Gastrocnemius medialis (tissue), 4 donors: ENCODE results near the gene HIP1R. TPM values are rescaled to one million over a fixed set of nuclear protein-coding genes. Genes with fewer than 3 reads are reported as not detected.
"Not testable (repeated sequence)": the region's sequence is repeated elsewhere in the genome, so short reads cannot be mapped to it uniquely, and the experiment has no call there.

ENCODE experiments used
- ATAC-seq, 2 donors: fragments of 150-250 bp; one replicate each; pipeline ENCODE4 v1.9.1; 2016
- DNase-seq, 2 donors: peaks; one replicate each; pipeline ENCODE4 v3.0.0-alpha.2; 2019
- H3K27ac ChIP-seq, 4 donors: fragments of 200-600 bp; sonication (generic); 1 replicate in 1 of 4; 2 replicates in 3 of 4; pipeline ENCODE4 v1.5.1; 2016 to 2018; ENCODE audit warnings: mild to moderate bottlenecking in 2 of 4, moderate library complexity in 1 of 4
- H3K27me3 ChIP-seq, 3 donors: fragments of 200-600 bp; sonication (generic) in 2 of 3; 1 replicate in 1 of 3; 2 replicates in 2 of 3; pipeline versions ENCODE4 v1.5.1 to v1.6.0; 2016 to 2019; ENCODE audit warnings: mild to moderate bottlenecking in 1 of 3, moderate library complexity in 1 of 3
- H3K36me3 ChIP-seq, 2 donors: fragments of 200-600 bp; sonication (generic) in 1 of 2; one replicate each; pipeline ENCODE4 v1.5.1; 2017 to 2018
- H3K4me1 ChIP-seq, 2 donors: fragments of 200-600 bp; sonication (generic) in 1 of 2; one replicate each; pipeline ENCODE4 v1.5.1; 2016 to 2017; ENCODE audit warnings: mild to moderate bottlenecking in 2 of 2
- H3K4me3 ChIP-seq, 4 donors: fragments of 200-600 bp; sonication (generic) in 3 of 4; 1 replicate in 1 of 4; 2 replicates in 3 of 4; pipeline ENCODE4 v1.5.1; 2016 to 2019; ENCODE audit warnings: mild to moderate bottlenecking in 2 of 4
- H3K9me3 ChIP-seq, 3 donors: fragments of 200-600 bp; sonication (generic) in 2 of 3; 1 replicate in 1 of 3; 2 replicates in 2 of 3; pipeline ENCODE4 v1.5.1; 2016 to 2019
- POLR2A ChIP-seq, 2 donors: fragments of 450-650 bp; IDR thresholded peaks; one replicate each; pipeline ENCODE4 v1.6.1; 2017; ENCODE audit warnings: antibody characterized with exemption in 2 of 2, mild to moderate bottlenecking in 2 of 2, moderate library complexity in 2 of 2
- in situ Hi-C, 4 donors: fragments of 200-750 bp; cut with MboI; loops; one replicate each; pipeline versions ENCODE4 v1.15.0 to v1.8.0; 2017; ENCODE audit warnings: low sequenced_read_pairs in 4 of 4
- intact Hi-C: fragments of 100-400 bp; cut with DNase I; formaldehyde crosslinking; loops from one replicate; pipeline ENCODE4 v1.15.1; 2023; ENCODE audit warnings: low total_unique reads
- total RNA-seq, 4 donors: library from RNA; depleted of rRNA; stranded (reverse); fragments of >200 nt; gene quantifications; one replicate each; pipeline versions ENCODE4 v1.1.0 to v1.2.3, GENCODE V29; 2016
- TF ChIP-seq, protein P1 (sequence below), 5 experiments: fragments of 450-650 bp in 3 of 5; fragments of 200-600 bp in 2 of 5; sonication (generic) in 2 of 5; IDR thresholded peaks in 4 of 5; conservative IDR thresholded peaks in 1 of 5; 1 replicate in 4 of 5; 2 replicates in 1 of 5; pipeline ENCODE4 v1.5.1; 2016 to 2019; ENCODE audit warnings: antibody characterized with exemption in 5 of 5, mild to moderate bottlenecking in 3 of 5, moderate library complexity in 3 of 5

The HIP1R gene
- total RNA-seq, 4 donors from 2014 or later: 9.3 to 14.8 (median 14.5) TPM

DNA sequence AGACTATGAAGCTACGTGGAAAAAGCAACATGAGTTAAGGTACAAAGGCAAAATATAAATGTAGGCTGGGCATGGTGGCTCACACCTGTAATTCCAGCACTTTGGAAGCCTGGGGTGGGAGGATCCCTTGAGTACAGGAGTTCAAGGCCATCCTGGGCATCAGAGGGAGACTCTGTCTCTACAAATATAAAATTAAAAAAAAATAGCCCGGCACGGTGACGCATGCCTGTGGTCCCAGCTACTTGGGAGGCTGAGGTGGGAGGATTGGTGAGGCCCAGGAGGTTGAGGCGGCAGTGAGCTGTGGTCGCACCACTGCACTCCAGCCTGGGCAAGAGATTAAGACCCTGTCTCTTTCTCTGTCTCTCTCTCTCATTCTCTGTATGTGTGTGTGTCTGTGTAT is 64.6 kb downstream of the HIP1R start:
- no peaks in the 10 kb centered on the region for H3K9me3 ChIP-seq
- ATAC-seq: no peak
- no peak for DNase-seq
- no peak overlapping the region for H3K4me3 ChIP-seq
- no peak overlapping the region for H3K27ac ChIP-seq
- intact Hi-C loops: no loop called here
- peaks cover under 1 to 14% of the 10 kb centered on the region in 2 donors for H3K4me1 ChIP-seq
- no peaks in the 10 kb centered on the region for H3K36me3 ChIP-seq
- in situ Hi-C loops: no loop called here
- TF ChIP-seq, protein P1, sequence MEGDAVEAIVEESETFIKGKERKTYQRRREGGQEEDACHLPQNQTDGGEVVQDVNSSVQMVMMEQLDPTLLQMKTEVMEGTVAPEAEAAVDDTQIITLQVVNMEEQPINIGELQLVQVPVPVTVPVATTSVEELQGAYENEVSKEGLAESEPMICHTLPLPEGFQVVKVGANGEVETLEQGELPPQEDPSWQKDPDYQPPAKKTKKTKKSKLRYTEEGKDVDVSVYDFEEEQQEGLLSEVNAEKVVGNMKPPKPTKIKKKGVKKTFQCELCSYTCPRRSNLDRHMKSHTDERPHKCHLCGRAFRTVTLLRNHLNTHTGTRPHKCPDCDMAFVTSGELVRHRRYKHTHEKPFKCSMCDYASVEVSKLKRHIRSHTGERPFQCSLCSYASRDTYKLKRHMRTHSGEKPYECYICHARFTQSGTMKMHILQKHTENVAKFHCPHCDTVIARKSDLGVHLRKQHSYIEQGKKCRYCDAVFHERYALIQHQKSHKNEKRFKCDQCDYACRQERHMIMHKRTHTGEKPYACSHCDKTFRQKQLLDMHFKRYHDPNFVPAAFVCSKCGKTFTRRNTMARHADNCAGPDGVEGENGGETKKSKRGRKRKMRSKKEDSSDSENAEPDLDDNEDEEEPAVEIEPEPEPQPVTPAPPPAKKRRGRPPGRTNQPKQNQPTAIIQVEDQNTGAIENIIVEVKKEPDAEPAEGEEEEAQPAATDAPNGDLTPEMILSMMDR (IDR thresholded peaks at IDR 0.05 in 4 of 5, conservative IDR thresholded peaks at IDR 0.05 in 1 of 5): no peak
- no peak for TF ChIP-seq POLR2A (IDR thresholded peaks at IDR 0.05)
- H3K27me3 ChIP-seq: no peaks in the 10 kb centered on the region

- intact Hi-C loops: no loop called here
- no peaks in the 10 kb centered on the region for H3K9me3 ChIP-seq
Measured at GRCh38 chr12:122902854-122903692, 67.8 kb downstream of the HIP1R start.

GRCh38 chr12:122903693-122904034 is 68.4 kb downstream of the HIP1R start:
- in situ Hi-C loops (no loop called here), intact Hi-C loops (no loop called here)
- Histone ChIP-seq H3K27me3 (no peaks in the 10 kb centered on the region), H3K27ac (no peak overlapping the region), H3K4me3 (no peak overlapping the region), H3K4me1 (peaks cover 0 to 7% of the 10 kb centered on the region in 2 donors), H3K9me3 (no peaks in the 10 kb centered on the region), H3K36me3 (no peaks in the 10 kb centered on the region)
- no peak for DNase-seq
- no peak for TF ChIP-seq POLR2A (IDR thresholded peaks at IDR 0.05)
- TF ChIP-seq, protein P1 (IDR thresholded peaks at IDR 0.05 in 4 of 5, conservative IDR thresholded peaks at IDR 0.05 in 1 of 5): no peak
- no peak for ATAC-seq

More at GRCh38 chr12:122902854-122903692, 67.8 kb downstream of the HIP1R start:
- Histone ChIP-seq H3K36me3 (no peaks in the 10 kb centered on the region), H3K4me1 (peaks cover 0 to 7% of the 10 kb centered on the region in 2 donors), H3K27ac (no peak overlapping the region), H3K27me3 (no peaks in the 10 kb centered on the region), H3K4me3 (no peak overlapping the region)
- TF ChIP-seq, protein P1 (IDR thresholded peaks at IDR 0.05 in 4 of 5, conservative IDR thresholded peaks at IDR 0.05 in 1 of 5): no peak
- no peak for TF ChIP-seq POLR2A (IDR thresholded peaks at IDR 0.05)
- DNase-seq (no peak), ATAC-seq (no peak)
- in situ Hi-C loops: no loop called here

DNA sequence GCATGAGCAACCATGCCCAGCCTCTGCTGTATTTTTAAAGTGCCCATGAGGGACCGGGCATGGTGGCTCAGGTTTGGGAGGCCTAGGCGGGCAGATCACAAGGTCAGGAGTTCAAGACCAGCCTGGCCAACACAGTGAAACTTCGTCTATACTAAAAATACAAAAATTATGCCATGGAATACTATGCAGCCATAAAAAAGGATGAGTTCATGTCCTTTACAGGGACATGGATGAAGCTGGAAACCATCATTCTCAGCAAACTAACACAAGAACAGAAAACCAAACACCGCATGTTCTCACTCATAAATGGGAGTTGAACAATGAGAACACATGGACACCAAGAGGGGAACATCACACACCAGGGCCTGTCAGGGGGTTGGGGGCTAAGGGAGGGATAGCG is 70.0 kb downstream of the HIP1R start:
- in situ Hi-C loops, intact Hi-C loops, H3K27me3 ChIP-seq, H3K36me3 ChIP-seq, ATAC-seq, H3K4me3 ChIP-seq, H3K9me3 ChIP-seq, DNase-seq, H3K27ac ChIP-seq: not testable (repeated sequence)
- H3K4me1 ChIP-seq: peaks cover 6 to 13% of the 10 kb centered on the region in 2 donors

GRCh38 chr12:122908915-122909314 is 73.7 kb downstream of the HIP1R start:
- Histone ChIP-seq H3K4me1 (peaks cover 8 to 17% of the 10 kb centered on the region in 2 donors), H3K9me3 (no peaks in the 10 kb centered on the region), H3K4me3 (no peak overlapping the region), H3K27me3 (no peaks in the 10 kb centered on the region), H3K36me3 (no peaks in the 10 kb centered on the region), H3K27ac (no peak overlapping the region)
- ATAC-seq (no peak), DNase-seq (no peak)
- no peak for TF ChIP-seq POLR2A (IDR thresholded peaks at IDR 0.05)
- TF ChIP-seq, protein P1 (IDR thresholded peaks at IDR 0.05 in 4 of 5, conservative IDR thresholded peaks at IDR 0.05 in 1 of 5): no peak
- in situ Hi-C loops (no loop called here), intact Hi-C loops (no loop called here)
